HepG2 (cell line): ENCODE data around the gene CRLF2. TPM values are rescaled to one million over a fixed set of nuclear protein-coding genes. Genes with fewer than 3 reads are reported as not detected.
"Not testable (repeated sequence)": the region's sequence is repeated elsewhere in the genome, so short reads cannot be mapped to it uniquely, and the experiment has no call there.

ENCODE experiments used
- ATAC-seq: fragments of 200-7000 bp; cut with Tn5 transposase; 3 replicates; pipeline ENCODE4 v1.9.1; 2020; ENCODE audit warnings: mild to moderate bottlenecking, moderate library complexity
- BruUV-seq: library from RNA; stranded (reverse); fragments of 400-500 nt; replicated peaks from 2 replicates; lab custom pipeline; 2021; lab: Mats Ljungman, UMichigan
- CTCF ChIA-PET: fragments of 300-600 bp; formaldehyde crosslinking; extraction: SDS; loops from one replicate; lab custom pipeline; 2021; ENCODE audit warnings: low total read pairs, inconsistent platforms, low intra/inter-chr PET ratio; lab: Yijun Ruan, JAX
- POLR2A ChIA-PET: fragments of 350-600 bp; sonication (Branson Sonifier 250); formaldehyde crosslinking; loops from one replicate; lab custom pipeline; 2020; ENCODE audit warnings: antibody characterized with exemption, inconsistent platforms; lab: Yijun Ruan, JAX
- DNase-seq: peaks from one replicate; pipeline ENCODE4 v3.0.0-alpha.2; 2015; ENCODE audit warnings: low spot score
- FAIRE-seq: peaks from 3 replicates; lab custom pipeline; 2011; peaks lifted over from hg19 to GRCh38; lab: Jason Lieb, UNC
- H2AFZ ChIP-seq: one replicate; pipeline ENCODE4 v1.6.1; 2011; ENCODE audit warnings: low read length, inconsistent platforms
- H3K27ac ChIP-seq: fragments of 300-600 bp; 3 replicates; pipeline ENCODE4 v1.8.0; 2011; ENCODE audit warnings: mixed run types, mild to moderate bottlenecking, mixed read lengths, low read length, inconsistent platforms; ENCODE audit not compliant: insufficient read depth; ENCODE audit errors: extremely low read length
- H3K27me3 ChIP-seq, 2 experiments: fragments of 200-600 bp in 1 of 2; 2 replicates in 1 of 2; 3 replicates in 1 of 2; pipeline versions ENCODE4 v1.6.0 to v1.8.0; 2011; ENCODE audit warnings: low read length in 2 of 2, mild to moderate bottlenecking in 2 of 2, moderate library complexity in 2 of 2, inconsistent platforms in 1 of 2; ENCODE audit not compliant: insufficient read depth in 2 of 2, control insufficient read depth in 1 of 2
- H3K36me3 ChIP-seq, 2 experiments: fragments of 200-600 bp in 1 of 2; replicated peaks in 1 of 2; 2 replicates in 1 of 2; 3 replicates in 1 of 2; pipeline versions ENCODE4 v1.5.1 to v1.8.0; 2011; ENCODE audit warnings: low read length in 2 of 2, inconsistent platforms in 1 of 2; ENCODE audit not compliant: insufficient read depth in 2 of 2, control insufficient read depth in 1 of 2
- H3K4me1 ChIP-seq: 2 replicates; pipeline ENCODE4 v1.5.1; 2012; ENCODE audit warnings: low read length, inconsistent platforms; ENCODE audit not compliant: insufficient read depth
- H3K4me2 ChIP-seq: 2 replicates; pipeline ENCODE4 v1.6.0; 2011; ENCODE audit warnings: low read depth, low read length, inconsistent platforms
- H3K4me3 ChIP-seq, 3 experiments: fragments of 200-600 bp in 1 of 3; sonication (generic), shearing (Covaris generic) in 1 of 3; replicated peaks in 1 of 3; 2 replicates each; pipeline ENCODE4 v1.5.1; 2011 to 2016; ENCODE audit warnings: low read length in 3 of 3, inconsistent platforms in 2 of 3, low read depth in 2 of 3, mild to moderate bottlenecking in 2 of 3, control low read depth in 1 of 3, mixed read lengths in 1 of 3; ENCODE audit not compliant: insufficient read depth in 1 of 3
- H3K79me2 ChIP-seq: one replicate; pipeline ENCODE4 v1.6.1; 2011; ENCODE audit warnings: low read length, inconsistent platforms; ENCODE audit not compliant: insufficient read depth
- H3K9ac ChIP-seq: 2 replicates; pipeline ENCODE4 v1.6.0; 2011; ENCODE audit warnings: mild to moderate bottlenecking, low read depth, low read length, inconsistent platforms; ENCODE audit not compliant: insufficient read depth
- H3K9me3 ChIP-seq: 2 replicates; pipeline ENCODE4 v1.5.1; 2012; ENCODE audit warnings: mild to moderate bottlenecking, low read length
- H4K20me1 ChIP-seq: 2 replicates; pipeline ENCODE4 v1.6.0; 2011; ENCODE audit warnings: inconsistent platforms, mild to moderate bottlenecking, low read length, moderate library complexity; ENCODE audit not compliant: insufficient read depth
- WGBS: methylation state at CpG from one replicate; pipeline ENCODE4 v1.1.6; 2017; ENCODE audit warnings: low lambda C conversion rate; 5-methylcytosine and 5-hydroxymethylcytosine counted together
- in situ Hi-C: cut with HindIII; loops from 2 replicates; pipeline ENCODE4 v1.10.0; 2017; ENCODE audit warnings: low pct_unique_long_range_greater_than_20kb; ENCODE audit not compliant: extremely low pct_ligation_motif_present
- intact Hi-C: fragments of 100-400 bp; cut with micrococcal nuclease; formaldehyde crosslinking; loops from one replicate; pipeline ENCODE4 v1.10.0; 2022; ENCODE audit not compliant: unreplicated experiment
- polyA plus RNA-seq, 8 experiments: library from polyadenylated mRNA; depleted of rRNA in 3 of 8; stranded (reverse) in 7 of 8; unstranded in 1 of 8; fragments of >200 nt; fragmentation: Illumina TruSeq in 4 of 8; extraction: Trizol in 4 of 8; gene quantifications; 2 replicates each; pipeline versions ENCODE4 v1.2.1 to v1.2.3, GENCODE V29; 2011 to 2016; ENCODE audit warnings: low read depth in 4 of 8, missing spikeins in 1 of 8, mixed read lengths in 1 of 8; ENCODE audit not compliant: insufficient read depth in 1 of 8
- total RNA-seq, 5 experiments: library from RNA; depleted of rRNA; stranded (reverse); fragments of >200 nt; fragmentation: Illumina TruSeq; extraction: Trizol; gene quantifications; 2 replicates each; pipeline ENCODE4 v1.2.3, GENCODE V29; 2016; ENCODE audit warnings: low read depth in 1 of 5

Gene CRLF2
- total and polyA plus RNA-seq, 2 of the 13 experiments (the other 11 are each of a cell fraction or from before 2014, with no cell fraction given), result not detected

- in situ Hi-C loops, H3K4me2 ChIP-seq, H3K4me3 ChIP-seq, FAIRE-seq, CTCF ChIA-PET, intact Hi-C loops, H3K79me2 ChIP-seq, ATAC-seq, BruUV-seq, H3K36me3 ChIP-seq, H3K4me1 ChIP-seq, POLR2A ChIA-PET, H3K9me3 ChIP-seq, H3K27me3 ChIP-seq, H4K20me1 ChIP-seq, DNase-seq, H2AFZ ChIP-seq, H3K27ac ChIP-seq, H3K9ac ChIP-seq: not testable (repeated sequence)
- WGBS, result 58% methylated on average over 14 of the region's 17 CpGs
Observed at GRCh38 chrX:1174609-1175545, 37.6 kb downstream of the CRLF2 start.

DNA sequence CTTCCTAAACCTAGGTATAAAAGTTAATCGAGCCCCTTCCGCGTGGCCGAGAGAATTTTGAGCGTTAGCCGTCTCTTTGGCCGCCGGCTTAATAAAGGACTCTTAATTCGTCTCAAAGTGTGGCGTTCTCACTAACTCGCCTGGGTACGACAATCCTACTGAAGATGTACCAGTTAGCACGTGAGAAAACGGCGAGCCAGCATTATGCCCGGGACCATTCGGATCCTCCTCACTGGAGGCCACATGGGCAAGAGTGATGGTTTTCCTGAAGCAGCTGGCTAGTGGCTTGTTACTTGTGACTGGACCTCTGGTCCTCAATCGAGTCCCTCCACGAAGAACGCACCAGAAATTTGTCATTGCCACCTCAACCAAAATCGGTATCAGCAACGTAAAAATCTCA is 39.0 kb downstream of the CRLF2 start:
- POLR2A ChIA-PET, CTCF ChIA-PET, intact Hi-C loops: not testable (repeated sequence)

More for the DNA sequence above, 39.0 kb downstream of the CRLF2 start:
- H3K9me3 ChIP-seq, H3K4me1 ChIP-seq, H3K4me2 ChIP-seq, in situ Hi-C loops, DNase-seq, H2AFZ ChIP-seq, H3K27me3 ChIP-seq, H3K27ac ChIP-seq, FAIRE-seq, BruUV-seq, H3K9ac ChIP-seq, H3K36me3 ChIP-seq, ATAC-seq, H3K4me3 ChIP-seq, H4K20me1 ChIP-seq, H3K79me2 ChIP-seq: not testable (repeated sequence)
- 32% methylated on average over 13 of the region's 22 CpGs for WGBS
